ENCODE data around the gene DHPS.
A peak's percentile ranks its signal among the peaks of the same experiment; 100 is the strongest.
"Not testable (repeated sequence)": the region's sequence is repeated elsewhere in the genome, so short reads cannot be mapped to it uniquely, and the experiment has no call there.

DHPS gene

GRCh38 chr19:12652219-12652618, 29.5 kb downstream of the DHPS start:
- Histone ChIP-seq H3K27ac (ENCODE audit: low read length) (no peak overlapping the region), H3K27me3 (ENCODE audit: control insufficient read depth, insufficient read depth, low read length) (no peaks in the 10 kb centered on the region), H3K36me3 (ENCODE audit: control insufficient read depth, low read depth, low read length) (no peaks in the 10 kb centered on the region), H3K9ac (ENCODE audit: low read length) (no peak overlapping the region), H3K4me3 (ENCODE audit: low read length) (no peak overlapping the region), H3K9me3 (ENCODE audit: control insufficient read depth, low read depth, low read length) (no peaks in the 10 kb centered on the region), H3K4me1 (ENCODE audit: control insufficient read depth, low read depth, low read length) (no peaks in the 10 kb centered on the region)

- Histone ChIP-seq H3K4me1 (ENCODE audit: control insufficient read depth, low read depth, low read length) (no peaks in the 10 kb centered on the region), H3K27me3 (ENCODE audit: control insufficient read depth, insufficient read depth, low read length) (no peaks in the 10 kb centered on the region), H3K36me3 (ENCODE audit: control insufficient read depth, low read depth, low read length) (no peaks in the 10 kb centered on the region), H3K4me3 (ENCODE audit: low read length) (no peak overlapping the region), H3K9ac (ENCODE audit: low read length) (no peak overlapping the region), H3K9me3 (ENCODE audit: control insufficient read depth, low read depth, low read length) (no peaks in the 10 kb centered on the region), H3K27ac (ENCODE audit: low read length) (no peak overlapping the region)
Observed at GRCh38 chr19:12649941-12650340, 31.7 kb downstream of the DHPS start.

GRCh38 chr19:12648088-12648487, 33.6 kb downstream of the DHPS start:
- H3K27ac ChIP-seq (ENCODE audit: low read length): no peak overlapping the region
- no peaks in the 10 kb centered on the region for H3K27me3 ChIP-seq (ENCODE audit: control insufficient read depth, insufficient read depth, low read length)
- H3K9ac ChIP-seq (ENCODE audit: low read length): no peak overlapping the region
- no peaks in the 10 kb centered on the region for H3K4me1 ChIP-seq (ENCODE audit: control insufficient read depth, low read depth, low read length)
- H3K36me3 ChIP-seq (ENCODE audit: control insufficient read depth, low read depth, low read length): no peaks in the 10 kb centered on the region
- no peaks in the 10 kb centered on the region for H3K9me3 ChIP-seq (ENCODE audit: control insufficient read depth, low read depth, low read length)
- peak overlapping the region; percentile 42 for H3K4me3 ChIP-seq (ENCODE audit: low read length)

GRCh38 chr19:12647490-12648071, 34.1 kb downstream of the DHPS start:
- H3K4me3 ChIP-seq (ENCODE audit: low read length): peak overlapping the region; percentile 42
- no peaks in the 10 kb centered on the region for H3K27me3 ChIP-seq (ENCODE audit: control insufficient read depth, insufficient read depth, low read length)
- no peak overlapping the region for H3K27ac ChIP-seq (ENCODE audit: low read length)
- H3K4me1 ChIP-seq (ENCODE audit: control insufficient read depth, low read depth, low read length): no peaks in the 10 kb centered on the region
- H3K9me3 ChIP-seq (ENCODE audit: control insufficient read depth, low read depth, low read length): no peaks in the 10 kb centered on the region
- no peak overlapping the region for H3K9ac ChIP-seq (ENCODE audit: low read length)
- no peaks in the 10 kb centered on the region for H3K36me3 ChIP-seq (ENCODE audit: control insufficient read depth, low read depth, low read length)

GRCh38 chr19:12647047-12647446, 34.6 kb downstream of the DHPS start:
- Histone ChIP-seq H3K4me1 (ENCODE audit: control insufficient read depth, low read depth, low read length) (no peaks in the 10 kb centered on the region), H3K9ac (ENCODE audit: low read length) (no peak overlapping the region), H3K9me3 (ENCODE audit: control insufficient read depth, low read depth, low read length) (no peaks in the 10 kb centered on the region), H3K27me3 (ENCODE audit: control insufficient read depth, insufficient read depth, low read length) (no peaks in the 10 kb centered on the region), H3K27ac (ENCODE audit: low read length) (no peak overlapping the region), H3K36me3 (ENCODE audit: control insufficient read depth, low read depth, low read length) (no peaks in the 10 kb centered on the region), H3K4me3 (ENCODE audit: low read length) (no peak overlapping the region)

- Histone ChIP-seq H3K9ac (ENCODE audit: low read length) (no peak overlapping the region), H3K4me3 (ENCODE audit: low read length) (no peak overlapping the region), H3K36me3 (ENCODE audit: control insufficient read depth, low read depth, low read length) (no peaks in the 10 kb centered on the region), H3K27ac (ENCODE audit: low read length) (no peak overlapping the region), H3K27me3 (ENCODE audit: control insufficient read depth, insufficient read depth, low read length) (no peaks in the 10 kb centered on the region), H3K4me1 (ENCODE audit: control insufficient read depth, low read depth, low read length) (no peaks in the 10 kb centered on the region), H3K9me3 (ENCODE audit: control insufficient read depth, low read depth, low read length) (no peaks in the 10 kb centered on the region)
Observed at GRCh38 chr19:12646551-12646950, 35.1 kb downstream of the DHPS start.

GRCh38 chr19:12643716-12644115, 38.0 kb downstream of the DHPS start:
- H3K9ac ChIP-seq (ENCODE audit: low read length); H3K4me3 ChIP-seq (ENCODE audit: low read length); H3K27ac ChIP-seq (ENCODE audit: low read length); H3K27me3 ChIP-seq (ENCODE audit: control insufficient read depth, insufficient read depth, low read length); H3K4me1 ChIP-seq (ENCODE audit: control insufficient read depth, low read depth, low read length); H3K36me3 ChIP-seq (ENCODE audit: control insufficient read depth, low read depth, low read length); H3K9me3 ChIP-seq (ENCODE audit: control insufficient read depth, low read depth, low read length): not testable (repeated sequence)

- H3K27me3 ChIP-seq (ENCODE audit: control insufficient read depth, insufficient read depth, low read length): no peaks in the 10 kb centered on the region
- no peak overlapping the region for H3K9ac ChIP-seq (ENCODE audit: low read length)
- no peaks in the 10 kb centered on the region for H3K4me1 ChIP-seq (ENCODE audit: control insufficient read depth, low read depth, low read length)
- no peak overlapping the region for H3K4me3 ChIP-seq (ENCODE audit: low read length)
- no peaks in the 10 kb centered on the region for H3K36me3 ChIP-seq (ENCODE audit: control insufficient read depth, low read depth, low read length)
- no peak overlapping the region for H3K27ac ChIP-seq (ENCODE audit: low read length)
- no peaks in the 10 kb centered on the region for H3K9me3 ChIP-seq (ENCODE audit: control insufficient read depth, low read depth, low read length)
Observed at GRCh38 chr19:12642506-12642905, 39.2 kb downstream of the DHPS start.

- H3K36me3 ChIP-seq (ENCODE audit: control insufficient read depth, low read depth, low read length): no peaks in the 10 kb centered on the region
- H3K9ac ChIP-seq (ENCODE audit: low read length): no peak overlapping the region
- H3K4me1 ChIP-seq (ENCODE audit: control insufficient read depth, low read depth, low read length): no peaks in the 10 kb centered on the region
- H3K27ac ChIP-seq (ENCODE audit: low read length): no peak overlapping the region
- H3K27me3 ChIP-seq (ENCODE audit: control insufficient read depth, insufficient read depth, low read length): no peaks in the 10 kb centered on the region
- H3K4me3 ChIP-seq (ENCODE audit: low read length): no peak overlapping the region
- H3K9me3 ChIP-seq (ENCODE audit: control insufficient read depth, low read depth, low read length): no peaks in the 10 kb centered on the region
Observed at GRCh38 chr19:12641456-12641855, 40.2 kb downstream of the DHPS start.

- Histone ChIP-seq H3K4me3 (ENCODE audit: low read length) (peak overlapping the region; percentile 52), H3K36me3 (ENCODE audit: control insufficient read depth, low read depth, low read length) (no peaks in the 10 kb centered on the region), H3K9ac (ENCODE audit: low read length) (no peak overlapping the region), H3K27me3 (ENCODE audit: control insufficient read depth, insufficient read depth, low read length) (no peaks in the 10 kb centered on the region), H3K9me3 (ENCODE audit: control insufficient read depth, low read depth, low read length) (no peaks in the 10 kb centered on the region), H3K27ac (ENCODE audit: low read length) (no peak overlapping the region), H3K4me1 (ENCODE audit: control insufficient read depth, low read depth, low read length) (no peaks in the 10 kb centered on the region)
Observed at GRCh38 chr19:12639901-12640613, 41.6 kb downstream of the DHPS start.

- H3K4me3 ChIP-seq (ENCODE audit: low read length): no peak overlapping the region
- no peaks in the 10 kb centered on the region for H3K4me1 ChIP-seq (ENCODE audit: control insufficient read depth, low read depth, low read length)
- H3K9ac ChIP-seq (ENCODE audit: low read length): no peak overlapping the region
- no peaks in the 10 kb centered on the region for H3K9me3 ChIP-seq (ENCODE audit: control insufficient read depth, low read depth, low read length)
- H3K36me3 ChIP-seq (ENCODE audit: control insufficient read depth, low read depth, low read length): no peaks in the 10 kb centered on the region
- no peak overlapping the region for H3K27ac ChIP-seq (ENCODE audit: low read length)
- no peaks in the 10 kb centered on the region for H3K27me3 ChIP-seq (ENCODE audit: control insufficient read depth, insufficient read depth, low read length)
Observed at GRCh38 chr19:12638611-12639182, 43.0 kb downstream of the DHPS start.

- no peak overlapping the region for H3K27ac ChIP-seq (ENCODE audit: low read length)
- H3K9ac ChIP-seq (ENCODE audit: low read length): no peak overlapping the region
- H3K4me1 ChIP-seq (ENCODE audit: control insufficient read depth, low read depth, low read length): no peaks in the 10 kb centered on the region
- H3K36me3 ChIP-seq (ENCODE audit: control insufficient read depth, low read depth, low read length): no peaks in the 10 kb centered on the region
- no peaks in the 10 kb centered on the region for H3K27me3 ChIP-seq (ENCODE audit: control insufficient read depth, insufficient read depth, low read length)
- H3K9me3 ChIP-seq (ENCODE audit: control insufficient read depth, low read depth, low read length): no peaks in the 10 kb centered on the region
- H3K4me3 ChIP-seq (ENCODE audit: low read length): no peak overlapping the region
Observed at GRCh38 chr19:12636631-12637030, 45.0 kb downstream of the DHPS start.
